NCI-H2081 (cell line): ENCODE data around the gene HOXD13.
A peak's percentile ranks its signal among the peaks of the same experiment; 100 is the strongest.

Experiments used
- DNase-seq, 2 experiments: peaks; one replicate each; lab custom pipeline; 2025; lab: John Stamatoyannopoulos, UW

HOXD13 gene

GRCh38 chr2:176121190-176122051, 28.9 kb downstream of the HOXD13 start:
- DNase-seq, result no peak

DNA sequence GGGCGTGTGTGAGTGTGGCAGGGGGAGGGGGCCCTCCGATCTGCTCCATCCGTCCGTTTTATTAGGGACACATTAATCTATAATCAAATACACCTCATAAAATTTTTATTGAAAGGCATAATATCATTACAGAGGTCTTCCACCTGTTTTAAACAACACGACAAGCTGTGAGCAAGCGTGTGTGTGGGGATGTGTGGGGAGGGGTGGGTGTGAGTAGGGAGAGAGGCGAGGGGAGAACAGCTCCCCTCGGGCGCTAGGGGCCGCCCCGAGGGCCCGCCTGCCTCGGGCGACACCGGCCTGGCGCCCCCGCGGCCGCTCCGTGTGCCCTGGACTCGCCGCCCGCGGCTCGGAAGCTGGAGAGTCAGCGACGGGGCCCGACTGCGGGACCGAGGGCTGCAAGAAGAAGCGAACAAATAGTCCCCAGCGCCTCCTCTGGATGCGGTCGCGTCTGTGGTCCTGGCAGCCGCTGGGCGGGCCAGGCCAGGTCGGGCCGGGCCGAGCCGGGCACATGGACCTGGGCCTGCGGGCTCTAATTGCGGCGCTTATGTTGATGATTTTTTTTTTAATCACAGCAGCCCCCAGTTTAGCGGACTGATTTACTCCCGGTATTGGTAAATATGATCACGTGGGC, 29.6 kb downstream of the HOXD13 start:
- peak in 1 of 2 experiments; percentile 59 for DNase-seq

DNA sequence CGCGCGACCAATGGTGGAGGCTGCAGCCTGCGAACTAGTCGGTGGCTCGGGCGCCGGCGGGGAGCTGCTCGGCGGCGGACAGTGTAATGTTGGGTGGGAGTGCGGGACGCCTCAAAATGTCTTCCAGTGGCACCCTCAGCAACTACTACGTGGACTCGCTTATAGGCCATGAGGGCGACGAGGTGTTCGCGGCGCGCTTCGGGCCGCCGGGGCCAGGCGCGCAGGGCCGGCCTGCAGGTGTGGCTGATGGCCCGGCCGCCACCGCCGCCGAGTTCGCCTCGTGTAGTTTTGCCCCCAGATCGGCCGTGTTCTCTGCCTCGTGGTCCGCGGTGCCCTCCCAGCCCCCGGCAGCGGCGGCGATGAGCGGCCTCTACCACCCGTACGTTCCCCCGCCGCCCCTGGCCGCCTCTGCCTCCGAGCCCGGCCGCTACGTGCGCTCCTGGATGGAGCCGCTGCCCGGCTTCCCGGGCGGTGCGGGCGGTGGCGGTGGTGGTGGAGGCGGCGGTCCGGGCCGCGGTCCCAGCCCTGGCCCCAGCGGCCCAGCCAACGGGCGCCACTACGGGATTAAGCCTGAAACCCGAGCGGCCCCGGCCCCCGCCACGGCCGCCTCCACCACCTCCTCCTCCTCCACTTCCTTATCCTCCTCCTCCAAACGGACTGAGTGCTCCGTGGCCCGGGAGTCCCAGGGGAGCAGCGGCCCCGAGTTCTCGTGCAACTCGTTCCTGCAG, 30.3 kb downstream of the HOXD13 start, which contains the start of gene HOXD9:
TSS of gene HOXD9 (plus strand) at position 37 of the 728 bp plus-strand sequence. CDS start at position 87, 50 bp downstream.
- peak in 1 of 2 experiments; percentile 20 for DNase-seq

DNA sequence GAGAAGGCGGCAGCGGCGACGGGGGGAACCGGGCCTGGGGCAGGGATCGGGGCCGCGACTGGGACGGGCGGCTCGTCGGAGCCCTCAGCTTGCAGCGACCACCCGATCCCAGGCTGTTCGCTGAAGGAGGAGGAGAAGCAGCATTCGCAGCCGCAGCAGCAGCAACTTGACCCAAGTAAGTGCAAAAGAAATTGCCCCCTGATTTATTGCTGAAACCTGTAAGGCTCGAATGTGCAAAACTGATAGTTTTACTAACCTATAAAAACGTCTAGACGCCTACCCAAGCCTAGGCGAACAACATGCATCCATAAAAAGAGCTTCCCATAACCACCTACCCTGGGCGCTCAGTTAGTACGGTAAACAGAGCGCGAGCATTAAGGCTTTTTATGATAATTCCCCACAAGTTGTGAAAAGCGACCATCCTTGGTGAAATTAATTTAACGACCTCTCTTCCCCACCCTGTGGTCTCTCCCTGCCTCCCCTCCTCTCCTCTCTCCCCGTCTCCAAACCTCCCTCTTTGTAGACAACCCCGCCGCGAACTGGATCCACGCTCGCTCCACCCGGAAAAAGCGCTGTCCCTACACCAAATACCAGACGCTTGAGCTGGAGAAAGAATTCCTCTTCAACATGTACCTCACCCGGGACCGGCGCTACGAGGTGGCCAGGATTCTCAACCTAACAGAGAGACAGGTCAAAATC, 31.0 kb downstream of the HOXD13 start:
- no peak for DNase-seq

- no peak for DNase-seq
Observed at GRCh38 chr2:176124110-176124946, 31.8 kb downstream of the HOXD13 start.

DNA sequence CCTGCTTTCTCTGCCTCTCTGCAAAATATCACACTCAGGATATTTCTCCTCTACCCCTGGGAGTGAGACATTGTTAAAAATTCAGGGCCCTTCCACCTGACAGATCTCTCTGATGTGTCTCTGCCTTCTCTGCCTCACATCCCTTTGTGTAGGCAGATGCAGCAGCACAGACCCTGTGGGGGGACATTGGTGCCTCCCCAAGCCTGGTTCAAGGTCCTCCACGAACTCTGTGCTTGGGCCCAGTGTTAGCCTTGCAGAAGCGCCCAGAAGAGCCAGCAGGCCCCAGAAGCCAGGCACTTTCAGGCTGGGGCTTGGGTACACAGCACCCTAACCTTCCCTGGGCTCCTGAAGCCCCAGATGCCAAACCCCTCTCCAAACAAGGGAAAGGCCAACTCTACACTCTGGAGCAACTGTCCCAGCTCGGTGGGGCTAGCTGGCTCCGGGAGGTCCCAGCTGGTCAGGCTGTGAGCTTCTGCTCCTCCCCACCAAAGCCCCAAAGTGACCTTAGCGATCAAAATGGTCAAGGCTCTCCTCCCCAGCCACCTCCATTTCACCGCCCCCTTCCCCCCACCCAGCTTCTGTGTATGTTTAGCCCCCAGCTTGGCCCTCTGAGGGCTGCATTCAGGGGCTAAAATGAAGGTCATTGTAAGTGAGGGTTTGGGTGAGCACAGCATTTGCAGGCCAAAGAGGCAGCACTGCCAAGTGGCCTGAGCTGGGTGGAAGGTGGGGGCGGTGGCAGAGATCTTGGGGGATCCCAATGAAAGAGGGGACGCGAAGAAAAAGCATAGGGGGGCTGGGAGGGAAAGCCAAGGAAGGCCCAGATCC, 32.6 kb downstream of the HOXD13 start:
- no peak for DNase-seq

DNA sequence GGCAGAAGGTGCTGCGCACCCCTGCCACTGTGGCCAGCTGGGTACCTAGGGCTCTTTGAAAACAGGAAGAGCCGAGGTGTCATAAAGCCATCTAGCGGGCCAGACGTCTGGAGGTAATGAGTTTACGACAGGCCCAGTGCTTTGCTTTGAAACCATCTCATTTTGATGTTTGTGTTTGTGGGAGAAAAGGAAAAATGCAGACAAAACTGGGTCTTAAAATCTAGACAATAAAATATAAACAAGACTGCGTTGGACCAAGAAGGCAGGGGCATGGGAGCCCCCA, 33.2 kb downstream of the HOXD13 start:
- DNase-seq, result no peak

- DNase-seq, result peak; percentile 60 to 64
Observed at GRCh38 chr2:176126929-176127773, 34.6 kb downstream of the HOXD13 start.

DNA sequence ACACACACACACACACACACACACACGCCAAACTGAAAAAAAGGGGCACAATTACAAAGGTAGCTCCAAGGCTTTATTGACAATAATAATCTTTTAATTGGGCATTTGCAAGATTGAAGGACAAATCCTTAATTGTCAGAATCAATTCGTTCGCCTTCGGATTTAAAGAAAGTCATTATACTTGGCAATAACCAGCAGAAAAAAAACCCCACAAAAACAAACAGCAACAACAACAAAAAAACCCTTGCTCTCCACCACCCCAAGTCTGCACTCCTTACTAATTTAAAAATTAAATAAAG, 35.2 kb downstream of the HOXD13 start:
- DNase-seq, result no peak

GRCh38 chr2:176128172-176128981, 35.9 kb downstream of the HOXD13 start:
- peak in 1 of 2 experiments; percentile 21 for DNase-seq

- DNase-seq, result peak; percentile 79 to 92
Observed at GRCh38 chr2:176128982-176129796, 36.7 kb downstream of the HOXD13 start, which contains the start of gene HOXD8. Gene HOXD8, plus strand, starts transcription at chr2:176129705. Its CDS starts 662 bp downstream, at chr2:176130367.

GRCh38 chr2:176129813-176130146, 37.3 kb downstream of the HOXD13 start:
- DNase-seq, result peak in 1 of 2 experiments; percentile 42

GRCh38 chr2:176130147-176130956, 37.8 kb downstream of the HOXD13 start:
- peak; percentile 49 to 76 for DNase-seq

DNA sequence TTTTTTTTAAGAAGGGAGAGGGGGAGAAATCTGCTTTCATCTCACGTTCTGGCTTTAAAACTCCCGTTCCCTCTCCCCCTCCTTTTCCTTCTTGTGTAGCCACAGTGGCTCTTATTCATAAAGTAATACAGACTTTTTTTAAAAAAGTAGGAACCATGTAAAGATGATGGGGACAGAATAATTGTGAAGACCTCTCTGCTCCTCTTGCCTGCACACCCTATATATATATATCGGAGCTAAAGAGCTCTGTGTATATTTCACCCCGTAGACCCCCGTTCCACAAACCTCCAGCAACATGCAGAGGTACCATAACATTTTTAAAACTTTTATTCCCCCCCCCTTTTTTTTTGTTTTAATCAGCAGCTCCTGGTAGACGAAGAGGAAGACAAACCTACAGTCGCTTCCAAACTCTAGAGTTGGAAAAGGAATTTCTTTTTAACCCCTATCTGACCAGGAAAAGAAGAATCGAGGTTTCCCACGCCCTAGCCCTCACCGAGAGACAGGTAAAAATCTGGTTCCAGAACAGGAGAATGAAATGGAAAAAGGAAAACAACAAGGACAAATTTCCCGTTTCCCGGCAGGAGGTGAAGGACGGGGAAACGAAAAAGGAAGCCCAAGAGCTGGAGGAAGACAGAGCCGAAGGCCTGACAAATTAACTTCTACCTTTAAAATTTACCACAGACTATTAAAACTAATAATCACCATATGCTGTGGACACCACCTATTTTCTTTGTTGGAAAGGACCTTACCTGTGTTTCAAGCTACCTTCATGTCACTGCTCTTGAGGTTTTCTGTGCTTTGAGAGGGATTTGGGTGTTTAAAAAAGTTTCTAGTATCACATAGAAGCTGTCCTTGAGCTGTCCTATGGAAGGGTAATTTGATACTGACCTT, 38.7 kb downstream of the HOXD13 start:
- DNase-seq, result no peak

DNA sequence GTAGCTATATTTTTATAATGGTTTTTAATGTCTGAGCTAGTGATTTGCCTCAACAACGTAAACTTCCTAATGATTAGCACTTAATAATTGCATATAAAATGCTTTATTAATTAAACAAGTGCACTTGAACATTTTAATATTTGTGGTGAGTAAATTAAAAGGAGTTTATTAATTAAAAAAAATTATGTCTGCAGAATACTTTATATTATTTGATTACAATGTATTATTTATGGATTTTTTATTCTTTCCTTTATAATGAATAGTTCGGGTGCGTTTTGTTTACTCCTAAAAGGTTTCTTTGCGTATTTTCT, 39.3 kb downstream of the HOXD13 start:
- no peak for DNase-seq
